DND-41 (cell line): Measurements from ENCODE around the gene TEKT3.

Experiments used
- ATAC-seq: fragments of 200-7000 bp; cut with Tn5 transposase; 3 replicates; pipeline ENCODE4 v1.9.1; 2021; ENCODE audit warnings: low read depth; ENCODE audit not compliant: insufficient read depth
- DNase-seq: peaks from one replicate; pipeline ENCODE4 v3.0.0-alpha.2; 2020
- H2AFZ ChIP-seq: 2 replicates; pipeline ENCODE4 v1.6.0; 2012; ENCODE audit warnings: low read depth, low read length
- H3K27ac ChIP-seq: 2 replicates; pipeline ENCODE4 v1.5.1; 2012; ENCODE audit warnings: low read length, inconsistent platforms
- H3K27me3 ChIP-seq: fragments of 200-600 bp; sonication (generic); 2 replicates; pipeline ENCODE4 v1.6.0; 2012; ENCODE audit warnings: low read length, mild to moderate bottlenecking, inconsistent platforms; ENCODE audit not compliant: insufficient read depth, poor library complexity
- H3K36me3 ChIP-seq: 2 replicates; pipeline ENCODE4 v1.5.1; 2012; ENCODE audit warnings: low read length, inconsistent platforms; ENCODE audit not compliant: insufficient read depth
- H3K4me1 ChIP-seq: 2 replicates; pipeline ENCODE4 v1.5.1; 2012; ENCODE audit warnings: mild to moderate bottlenecking, low read length; ENCODE audit not compliant: insufficient read depth
- H3K4me2 ChIP-seq: 2 replicates; pipeline ENCODE4 v1.6.0; 2012; ENCODE audit warnings: mild to moderate bottlenecking, moderate library complexity, low read length, inconsistent platforms; ENCODE audit not compliant: insufficient read depth
- H3K4me3 ChIP-seq, 2 experiments: fragments of 200-600 bp in 1 of 2; shearing (Covaris generic) in 1 of 2; 2 replicates each; pipeline ENCODE4 v1.5.1; 2012 to 2016; ENCODE audit warnings: inconsistent platforms in 2 of 2, low read length in 2 of 2, mild to moderate bottlenecking in 2 of 2, low read depth in 1 of 2, moderate library complexity in 1 of 2
- H3K79me2 ChIP-seq: 2 replicates; pipeline ENCODE4 v1.6.0; 2012; ENCODE audit warnings: low read length, inconsistent platforms; ENCODE audit not compliant: insufficient read depth
- H3K9ac ChIP-seq: 2 replicates; pipeline ENCODE4 v1.6.0; 2012; ENCODE audit warnings: low read depth, mild to moderate bottlenecking, inconsistent platforms, low read length, moderate library complexity
- H3K9me3 ChIP-seq: 2 replicates; pipeline ENCODE4 v1.5.1; 2012; ENCODE audit warnings: low read length, moderate library complexity, mild to moderate bottlenecking, inconsistent platforms; ENCODE audit not compliant: insufficient read depth, severe bottlenecking
- H4K20me1 ChIP-seq: 2 replicates; pipeline ENCODE4 v1.6.0; 2012; ENCODE audit warnings: low read length; ENCODE audit not compliant: insufficient read depth
- EZH2 ChIP-seq: IDR thresholded peaks from 3 replicates; pipeline ENCODE4 v1.6.1; 2012; ENCODE audit warnings: borderline replicate concordance, low read depth, mild to moderate bottlenecking, moderate library complexity, low read length, inconsistent platforms; ENCODE audit not compliant: severe bottlenecking
- TF ChIP-seq, protein P1 (sequence below): IDR thresholded peaks from 2 replicates; pipeline ENCODE4 v1.5.1; 2012; ENCODE audit warnings: borderline replicate concordance, low read length, moderate library complexity, mild to moderate bottlenecking; ENCODE audit not compliant: poor library complexity, severe bottlenecking; ENCODE audit errors: extremely low read depth

TEKT3 gene

DNA sequence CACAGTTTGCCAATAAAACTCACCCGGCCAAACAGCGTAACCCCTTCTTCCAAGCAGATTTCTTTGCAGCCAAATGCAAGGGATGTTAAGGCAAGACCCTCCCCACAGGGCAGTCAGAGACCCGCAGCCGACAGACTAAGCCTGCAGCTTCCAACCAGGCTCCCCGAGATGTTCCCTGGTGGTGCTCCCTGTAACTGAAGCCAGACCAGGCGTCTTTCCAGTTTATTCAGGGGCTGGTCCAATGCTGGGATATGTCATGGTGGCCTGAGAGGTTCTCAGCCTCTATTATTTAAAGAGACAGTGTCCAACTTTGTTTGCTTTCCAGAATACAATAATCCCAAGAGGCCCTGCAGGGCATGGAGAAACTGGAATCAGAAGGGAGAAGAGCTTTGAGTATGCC, 76.3 kb downstream of the TEKT3 start, which contains the start of gene PMP22:
Gene PMP22 (minus strand): TSS at position 196 of the 400 bp plus-strand sequence. CDS start 4,599 bp downstream, outside the sequence.
- no peak for TF ChIP-seq EZH2
- TF ChIP-seq, protein P1, sequence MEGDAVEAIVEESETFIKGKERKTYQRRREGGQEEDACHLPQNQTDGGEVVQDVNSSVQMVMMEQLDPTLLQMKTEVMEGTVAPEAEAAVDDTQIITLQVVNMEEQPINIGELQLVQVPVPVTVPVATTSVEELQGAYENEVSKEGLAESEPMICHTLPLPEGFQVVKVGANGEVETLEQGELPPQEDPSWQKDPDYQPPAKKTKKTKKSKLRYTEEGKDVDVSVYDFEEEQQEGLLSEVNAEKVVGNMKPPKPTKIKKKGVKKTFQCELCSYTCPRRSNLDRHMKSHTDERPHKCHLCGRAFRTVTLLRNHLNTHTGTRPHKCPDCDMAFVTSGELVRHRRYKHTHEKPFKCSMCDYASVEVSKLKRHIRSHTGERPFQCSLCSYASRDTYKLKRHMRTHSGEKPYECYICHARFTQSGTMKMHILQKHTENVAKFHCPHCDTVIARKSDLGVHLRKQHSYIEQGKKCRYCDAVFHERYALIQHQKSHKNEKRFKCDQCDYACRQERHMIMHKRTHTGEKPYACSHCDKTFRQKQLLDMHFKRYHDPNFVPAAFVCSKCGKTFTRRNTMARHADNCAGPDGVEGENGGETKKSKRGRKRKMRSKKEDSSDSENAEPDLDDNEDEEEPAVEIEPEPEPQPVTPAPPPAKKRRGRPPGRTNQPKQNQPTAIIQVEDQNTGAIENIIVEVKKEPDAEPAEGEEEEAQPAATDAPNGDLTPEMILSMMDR = no peak

DNA sequence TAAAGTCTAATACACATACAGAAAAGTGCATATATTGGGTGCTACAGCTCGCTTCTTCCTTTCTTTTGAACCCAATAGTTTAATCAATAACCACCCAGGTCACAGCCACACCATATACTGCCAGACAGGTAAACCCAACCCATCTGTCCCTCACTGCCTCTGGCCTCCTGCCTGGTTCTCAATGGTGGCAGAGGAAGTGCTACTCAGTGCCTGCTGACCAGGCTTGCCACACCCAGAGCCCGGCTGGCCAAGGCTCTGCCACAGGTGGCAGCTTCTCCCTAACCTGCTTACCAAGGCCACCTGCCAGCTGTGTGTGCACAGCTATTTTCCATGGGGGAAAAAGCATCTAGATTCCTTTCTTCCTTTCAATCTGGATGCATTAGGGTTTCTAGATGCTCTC, 76.9 kb downstream of the TEKT3 start:
- Histone ChIP-seq H2AFZ (no peak overlapping the region), H3K4me2 (no peak overlapping the region), H3K4me3 (no peak overlapping the region), H3K79me2 (no peaks in the 10 kb centered on the region), H3K27me3 (no peaks in the 10 kb centered on the region), H3K27ac (no peak overlapping the region), H4K20me1 (no peaks in the 10 kb centered on the region), H3K4me1 (no peaks in the 10 kb centered on the region), H3K9me3 (no peaks in the 10 kb centered on the region), H3K36me3 (no peaks in the 10 kb centered on the region), H3K9ac (no peak overlapping the region)
- no peak for ATAC-seq
- TF ChIP-seq, protein P1 = no peak
- TF ChIP-seq EZH2 = no peak
- no peak for DNase-seq

More for the DNA sequence above, 76.3 kb downstream of the TEKT3 start, which contains the start of gene PMP22:
- H3K27ac ChIP-seq = no peak within 1 kb of the TSS
- no peaks in the 10 kb centered on the region for H4K20me1 ChIP-seq
- H3K4me1 ChIP-seq = no peaks in the 10 kb centered on the region
- no peak within 1 kb of the TSS for H3K4me2 ChIP-seq
- H2AFZ ChIP-seq = no peak within 1 kb of the TSS
- H3K36me3 ChIP-seq = no peaks in the 10 kb centered on the region
- no peaks in the 10 kb centered on the region for H3K79me2 ChIP-seq
- H3K9ac ChIP-seq = no peak within 1 kb of the TSS
- H3K27me3 ChIP-seq = no peaks in the 10 kb centered on the region
- DNase-seq (no peak), ATAC-seq (no peak)
- no peaks in the 10 kb centered on the region for H3K9me3 ChIP-seq
- H3K4me3 ChIP-seq = no peak within 1 kb of the TSS

DNA sequence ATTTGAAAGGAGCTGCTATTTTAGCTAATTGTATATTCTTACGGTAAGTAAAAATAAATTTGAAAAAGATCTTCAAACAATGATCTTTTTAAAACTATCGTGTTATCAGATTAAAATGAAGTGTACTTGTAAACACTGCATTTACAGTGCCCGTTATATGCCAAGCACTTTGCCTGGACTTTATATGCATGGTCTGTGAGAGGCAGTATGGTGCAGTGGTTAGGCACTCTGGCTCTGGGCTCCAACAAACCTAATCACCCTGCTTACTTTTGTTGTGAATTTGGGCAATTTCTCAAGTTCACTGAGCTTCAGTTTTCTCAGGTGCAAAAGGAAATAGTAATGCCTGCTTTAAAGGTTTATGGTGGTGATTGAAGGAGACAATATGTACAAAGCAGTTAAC, 77.7 kb downstream of the TEKT3 start:
- TF ChIP-seq EZH2 = no peak
- TF ChIP-seq, protein P1 = no peak
- H3K79me2 ChIP-seq = no peaks in the 10 kb centered on the region
- H3K36me3 ChIP-seq = no peaks in the 10 kb centered on the region
- H3K9me3 ChIP-seq = no peaks in the 10 kb centered on the region
- H3K4me1 ChIP-seq = no peaks in the 10 kb centered on the region
- no peak overlapping the region for H3K4me3 ChIP-seq
- DNase-seq (no peak), ATAC-seq (no peak)
- H2AFZ ChIP-seq = no peak overlapping the region
- no peaks in the 10 kb centered on the region for H3K27me3 ChIP-seq
- no peak overlapping the region for H3K4me2 ChIP-seq
- H3K27ac ChIP-seq = no peak overlapping the region
- no peaks in the 10 kb centered on the region for H4K20me1 ChIP-seq
- no peak overlapping the region for H3K9ac ChIP-seq

DNA sequence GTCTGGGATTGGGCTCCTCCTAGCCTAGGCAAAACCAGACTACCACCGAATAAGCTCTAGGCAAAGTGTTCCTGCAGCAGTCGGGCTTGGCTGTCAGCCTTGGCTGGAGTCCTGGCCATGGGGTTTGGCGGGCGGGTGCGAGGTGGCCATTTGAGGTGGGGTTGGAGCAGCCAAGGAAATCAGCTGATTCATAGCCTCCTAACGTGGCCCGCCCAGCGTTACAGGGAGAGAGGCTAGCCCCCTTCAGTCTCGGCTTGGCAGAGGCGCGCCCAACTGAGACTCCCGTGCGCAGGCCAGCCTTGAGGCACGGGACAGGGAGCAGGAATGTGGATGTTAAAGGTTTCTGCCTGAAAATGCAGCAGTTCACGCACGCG, 78.2 kb downstream of the TEKT3 start:
- Histone ChIP-seq H3K27me3 (no peaks in the 10 kb centered on the region), H2AFZ (no peak overlapping the region), H3K4me3 (no peak overlapping the region), H3K9ac (no peak overlapping the region), H3K36me3 (no peaks in the 10 kb centered on the region), H4K20me1 (no peaks in the 10 kb centered on the region), H3K79me2 (no peaks in the 10 kb centered on the region), H3K9me3 (no peaks in the 10 kb centered on the region), H3K4me2 (no peak overlapping the region), H3K4me1 (peaks cover under 1% of the 10 kb centered on the region), H3K27ac (no peak overlapping the region)
- TF ChIP-seq EZH2 = no peak
- TF ChIP-seq, protein P1 = no peak
- no peak for DNase-seq
- ATAC-seq = no peak
